ENCODE data around the gene DR1.

DR1 gene

DNA sequence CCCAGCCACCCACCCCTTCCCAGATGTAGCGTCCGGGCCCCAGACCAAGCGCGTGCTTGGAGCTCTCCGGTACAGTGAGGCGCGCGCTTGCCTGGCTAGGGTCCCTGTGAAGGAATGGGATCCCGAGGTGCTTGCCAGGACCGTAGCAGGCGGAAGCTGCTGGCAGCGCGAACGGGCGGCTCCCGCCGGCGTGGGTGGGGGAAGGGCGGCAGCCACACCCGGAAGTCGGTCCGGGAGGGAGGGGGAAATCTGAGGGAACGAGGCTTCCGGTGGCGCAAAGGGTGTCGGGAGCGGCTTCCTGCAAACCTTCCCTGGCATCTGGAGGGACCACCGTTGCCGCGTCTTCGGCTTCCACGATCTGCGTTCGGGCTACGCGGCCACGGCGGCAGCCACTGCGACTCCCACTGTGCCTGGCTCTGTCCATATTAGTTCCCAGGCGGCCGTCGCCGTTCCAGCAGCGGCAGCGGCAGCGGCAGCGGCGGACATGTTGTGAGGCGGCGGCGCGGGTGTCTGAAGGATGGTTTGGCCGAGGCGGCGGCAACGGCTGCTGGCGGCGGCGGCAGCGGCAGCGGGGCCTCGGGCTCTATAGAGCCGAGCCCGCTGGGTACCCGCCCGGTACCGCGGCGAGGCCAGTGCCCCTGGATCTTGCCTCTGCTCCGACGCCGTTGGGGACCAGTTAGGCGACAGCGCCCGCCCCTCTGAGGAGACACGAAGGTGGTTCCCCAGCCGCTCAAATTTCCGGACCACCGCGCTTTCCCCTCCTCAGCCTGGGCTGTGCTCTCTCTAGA is at the start of gene DR1:
Gene DR1 (plus strand): TSS at position 275 of the 788 bp plus-strand sequence. CDS start 739 bp downstream, outside the sequence.
- DNase-seq (ENCODE audit: low read depth in 3 of 3), result peak; percentile 85 to 87 (median 87)

DNA sequence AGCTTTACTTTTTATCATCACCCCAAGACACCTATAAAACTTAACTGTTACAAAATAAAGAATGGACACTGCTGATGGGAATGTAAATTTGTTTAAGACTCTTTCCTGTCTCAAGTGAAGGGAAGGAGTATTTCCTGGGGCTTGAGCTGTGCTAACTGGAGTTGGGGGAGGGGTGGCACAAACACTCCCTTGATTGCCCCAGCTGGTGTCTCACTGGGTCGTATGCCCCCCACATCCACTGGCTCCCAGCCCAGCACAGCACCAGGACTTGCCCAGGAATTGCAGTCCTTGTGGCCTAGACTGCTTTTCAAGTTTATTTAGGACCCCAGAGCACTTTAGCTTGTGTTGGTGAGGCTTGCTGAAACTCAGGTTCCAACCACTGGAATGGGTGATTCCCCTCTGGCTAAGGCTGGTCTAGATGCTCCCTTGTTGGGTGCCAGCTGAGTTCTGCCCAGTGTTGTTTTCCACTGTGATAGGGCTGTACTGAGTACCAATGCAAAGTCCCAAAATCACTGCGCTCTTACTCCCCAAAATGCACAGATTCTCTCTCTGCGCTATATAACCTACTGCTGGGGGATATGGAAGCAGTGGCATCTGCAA is 49.1 kb upstream of the DR1 start:
- no peak for DNase-seq (ENCODE audit: low read depth in 3 of 3)

GRCh38 chr1:93301131-93301530 is 44.6 kb upstream of the DR1 start:
- DNase-seq (ENCODE audit: low read depth in 3 of 3), result no peak

GRCh38 chr1:93302078-93302477 is 43.6 kb upstream of the DR1 start:
- DNase-seq (ENCODE audit: low read depth in 3 of 3), result no peak

GRCh38 chr1:93304716-93305138 is 41.0 kb upstream of the DR1 start:
- DNase-seq (ENCODE audit: low read depth in 3 of 3), result peak in 2 of 3 experiments; percentile 1 to 39

DNA sequence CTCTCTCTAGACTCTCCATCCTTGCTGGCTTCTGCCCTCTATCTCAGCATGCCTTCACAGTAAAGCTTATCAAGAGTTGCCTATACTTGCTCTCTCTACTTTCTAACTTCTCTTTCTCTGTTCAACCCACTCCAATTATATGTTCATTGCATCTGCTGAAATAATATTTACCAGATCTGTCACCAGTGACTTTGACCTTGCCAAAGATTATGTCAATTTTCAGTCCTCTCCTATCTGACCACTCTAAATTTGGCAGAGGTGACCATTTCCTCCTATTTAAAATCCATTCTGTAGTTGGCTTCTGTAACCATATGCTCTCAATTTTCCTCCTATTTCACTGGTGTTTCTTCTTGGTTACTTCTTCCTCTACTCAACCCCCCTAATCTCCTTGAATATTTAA is 38.8 kb upstream of the DR1 start:
- DNase-seq (ENCODE audit: low read depth in 3 of 3), result no peak

DNA sequence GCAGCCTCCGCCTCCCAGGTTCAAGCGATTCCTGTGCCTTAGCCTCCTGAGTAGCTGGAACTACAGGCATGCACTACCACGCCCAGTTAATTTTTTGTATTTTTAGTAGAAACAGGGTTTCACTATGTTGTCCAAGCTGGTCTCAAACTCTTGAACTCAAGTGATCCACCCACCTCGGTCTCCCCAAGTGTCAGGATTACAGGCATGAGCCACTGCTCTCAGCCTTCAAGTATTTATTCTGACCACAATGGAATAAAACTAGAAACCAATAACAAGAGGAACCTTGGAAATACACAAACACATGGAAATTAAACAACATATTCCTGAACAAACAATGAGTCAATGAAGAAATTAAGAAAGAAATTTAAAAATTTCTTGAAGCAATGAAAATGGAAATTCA is 32.7 kb upstream of the DR1 start:
- no peak for DNase-seq (ENCODE audit: low read depth in 3 of 3)

- DNase-seq (ENCODE audit: low read depth in 3 of 3), result no peak
Measured at GRCh38 chr1:93317207-93317606, 28.5 kb upstream of the DR1 start.

DNA sequence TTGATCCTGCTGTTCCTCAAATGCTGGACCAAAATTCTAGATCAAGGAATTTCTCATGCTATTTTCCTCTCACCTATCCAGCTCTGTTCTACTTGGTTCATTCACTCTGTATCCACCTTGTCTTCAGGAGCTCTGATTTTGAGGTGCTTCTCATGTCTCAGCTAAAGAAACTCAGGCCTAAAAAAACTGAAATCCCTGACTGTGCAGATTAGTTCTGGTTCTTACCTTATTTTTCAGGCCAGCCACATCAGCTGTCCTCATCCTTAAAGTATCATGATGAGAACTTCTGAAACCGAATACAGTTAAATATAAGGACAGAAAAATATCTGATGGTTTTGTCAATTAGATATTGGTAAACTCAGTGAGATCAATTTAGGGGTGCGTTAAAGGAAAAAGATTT is 27.8 kb upstream of the DR1 start:
- no peak for DNase-seq (ENCODE audit: low read depth in 3 of 3)

- DNase-seq (ENCODE audit: low read depth in 3 of 3), result no peak
Measured at GRCh38 chr1:93321720-93322119, 24.0 kb upstream of the DR1 start.

DNA sequence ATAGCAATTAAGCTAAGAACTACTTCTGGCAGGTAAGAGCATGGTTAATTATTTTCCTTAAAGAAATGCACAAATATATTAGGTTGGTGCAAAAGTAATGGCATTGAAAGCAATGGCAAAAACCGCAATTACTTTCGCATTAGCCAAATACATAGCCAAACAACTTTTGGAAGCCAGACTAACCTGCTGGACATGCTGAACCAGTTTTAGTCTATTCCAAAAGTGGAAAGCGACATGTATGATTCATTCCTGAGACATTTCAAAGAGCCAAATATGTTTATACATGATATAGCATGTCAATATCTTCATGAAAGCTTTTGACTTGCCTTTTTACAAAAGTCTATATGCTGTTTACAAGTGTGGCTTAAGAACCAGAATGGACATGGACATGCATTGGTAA is 23.4 kb upstream of the DR1 start:
- no peak for DNase-seq (ENCODE audit: low read depth in 3 of 3)

GRCh38 chr1:93323185-93323820 is 22.4 kb upstream of the DR1 start:
- no peak for DNase-seq (ENCODE audit: low read depth in 3 of 3)

DNA sequence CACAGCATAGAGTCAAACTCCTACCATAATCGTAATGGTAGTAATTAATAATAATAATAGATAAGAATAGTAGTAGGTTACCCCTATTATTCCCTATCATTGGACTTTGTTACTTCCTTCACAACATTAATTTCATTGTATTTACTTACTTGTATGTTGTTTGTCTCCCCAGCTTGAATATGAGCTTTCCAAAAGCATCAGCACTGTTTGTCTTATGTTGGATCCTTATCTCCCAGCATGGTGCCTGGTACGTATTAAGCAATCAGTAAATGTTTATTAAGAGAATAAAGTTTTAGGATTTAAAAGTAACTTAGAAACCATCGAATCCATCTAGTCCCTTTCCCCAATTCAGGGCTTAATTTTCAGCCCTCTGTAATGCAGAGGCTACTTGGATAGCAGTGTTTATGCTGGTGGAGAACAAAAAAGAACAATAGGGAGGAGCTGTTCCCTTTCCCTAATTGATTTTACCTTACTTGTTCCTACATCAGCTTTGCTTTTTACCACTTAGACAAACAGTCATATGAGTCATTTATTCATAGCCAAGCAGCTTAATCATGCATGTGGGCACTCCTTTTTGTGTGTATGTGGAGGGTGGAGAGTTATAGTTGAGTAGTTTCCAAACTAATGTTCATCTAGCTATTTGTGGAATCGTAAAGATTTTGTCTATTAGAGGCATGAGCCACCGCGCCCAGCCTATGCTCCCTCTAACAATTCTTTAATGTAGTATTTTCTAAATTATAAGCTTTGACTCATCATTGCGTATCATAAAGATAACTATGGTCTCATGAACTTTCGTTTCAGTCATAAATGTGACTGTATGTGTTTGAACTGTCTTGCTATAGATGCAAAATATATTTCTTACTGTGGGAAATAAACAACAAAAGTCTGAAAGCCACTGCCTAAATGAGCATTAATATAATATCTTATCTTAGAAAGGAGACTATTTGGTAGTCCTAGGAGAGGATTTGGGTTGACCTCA is 20.9 kb upstream of the DR1 start:
- DNase-seq (ENCODE audit: low read depth in 3 of 3), result no peak

GRCh38 chr1:93328809-93329760 is 16.6 kb upstream of the DR1 start:
- no peak for DNase-seq (ENCODE audit: low read depth in 3 of 3)

GRCh38 chr1:93330196-93330595 is 15.5 kb upstream of the DR1 start:
- DNase-seq (ENCODE audit: low read depth in 3 of 3), result no peak

DNA sequence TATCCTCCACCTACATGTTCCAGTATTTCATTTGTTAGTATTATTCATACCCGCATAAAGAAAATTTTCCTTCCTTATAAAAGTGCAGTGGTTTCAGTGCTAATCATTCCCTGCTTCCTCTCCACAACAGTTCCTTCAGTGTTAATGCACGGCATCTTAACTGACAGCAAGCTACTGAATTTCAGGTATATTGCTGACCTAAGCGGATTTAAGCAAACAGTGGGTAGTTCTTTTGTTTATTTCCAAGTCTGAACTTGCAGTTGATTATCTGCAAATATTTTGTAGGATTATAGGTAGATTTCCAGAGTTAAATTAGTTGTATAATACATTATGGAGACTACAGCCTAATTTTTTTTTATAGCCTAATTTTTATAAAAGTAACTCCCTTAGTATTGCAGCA is 15.1 kb upstream of the DR1 start:
- no peak for DNase-seq (ENCODE audit: low read depth in 3 of 3)

DNA sequence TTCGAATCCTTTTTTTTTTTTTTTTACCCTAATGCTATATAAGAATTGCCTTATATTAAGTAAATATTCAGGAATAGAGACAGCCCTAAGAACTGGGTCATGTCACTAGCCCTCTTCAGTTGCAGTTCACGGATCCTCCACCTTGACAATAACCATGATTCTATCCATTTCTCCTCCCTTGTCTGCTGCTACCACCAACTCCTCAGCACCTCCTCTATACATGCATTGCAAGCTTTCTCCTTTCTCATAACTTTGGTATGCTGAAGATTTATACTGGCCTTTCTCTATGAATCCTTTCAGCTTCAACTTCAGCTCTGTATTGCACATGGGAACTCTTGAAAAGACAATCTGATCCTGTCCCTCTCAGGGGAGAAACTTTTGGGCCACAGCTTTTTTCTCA is 14.3 kb upstream of the DR1 start:
- no peak for DNase-seq (ENCODE audit: low read depth in 3 of 3)

DNA sequence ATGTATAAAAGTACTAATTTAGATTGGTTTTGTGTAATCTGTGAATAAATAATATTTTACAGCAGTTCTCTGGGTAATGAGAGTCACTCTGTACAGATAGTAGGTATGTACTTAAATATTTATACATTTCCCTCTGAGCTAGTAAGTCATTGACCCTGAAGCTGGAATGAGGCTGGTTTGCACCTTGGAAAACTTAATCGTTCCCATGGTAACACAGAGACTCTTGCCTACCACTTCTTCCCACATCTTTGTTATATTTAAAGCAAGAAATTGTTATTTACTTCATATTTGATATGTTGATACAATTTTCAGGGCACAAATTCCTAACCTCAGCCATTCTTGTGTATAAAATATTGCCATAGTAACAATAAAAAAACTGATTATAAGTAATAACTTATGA is 13.3 kb upstream of the DR1 start:
- no peak for DNase-seq (ENCODE audit: low read depth in 3 of 3)

DNA sequence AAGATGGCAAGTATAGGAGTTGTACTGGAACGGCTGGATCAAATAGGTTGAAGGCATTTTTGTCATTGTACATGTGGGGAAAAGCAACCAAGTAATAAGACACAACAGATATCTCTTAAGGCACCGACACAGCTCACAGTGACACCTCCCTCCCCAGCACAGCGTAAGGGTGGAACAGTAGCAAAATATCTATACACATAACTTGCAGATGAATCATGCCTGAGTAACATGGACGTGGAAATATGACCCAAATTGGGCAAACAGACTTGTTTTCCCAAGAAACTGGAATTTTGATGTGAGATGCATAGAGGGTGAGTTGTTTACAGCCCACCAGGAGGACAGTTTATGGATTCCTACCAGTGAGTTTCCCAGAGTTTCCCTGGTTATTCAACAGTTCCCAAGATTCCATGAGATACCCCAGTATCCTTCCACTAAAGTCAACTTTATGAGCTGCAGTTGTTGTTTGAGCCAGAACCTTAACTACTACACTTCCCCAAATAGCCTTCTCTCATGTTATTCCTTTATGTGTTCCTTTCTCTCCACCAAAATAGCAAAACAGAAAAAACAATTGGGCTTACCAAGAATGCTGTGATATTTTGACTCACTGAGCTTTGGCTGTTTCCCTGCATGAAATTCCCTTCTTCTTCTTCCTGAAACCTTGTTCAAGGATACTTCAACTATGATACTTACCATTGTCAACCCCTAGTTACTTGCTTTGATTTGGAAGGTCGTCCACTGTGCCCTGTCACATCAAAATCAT is 7.1 kb upstream of the DR1 start:
- no peak for DNase-seq (ENCODE audit: low read depth in 3 of 3)

- DNase-seq (ENCODE audit: low read depth in 3 of 3), result no peak
Measured at GRCh38 chr1:93339171-93339697, 6.5 kb upstream of the DR1 start.
